Urothelium cell line (cell line): Measurements from ENCODE around the gene PISD.

Source experiments
- DNase-seq: peaks from one replicate; pipeline ENCODE4 v3.0.0; 2011; ENCODE audit warnings: low spot score, mixed read lengths
- FAIRE-seq: peaks from 2 replicates; lab custom pipeline; 2011; peaks lifted over from hg19 to GRCh38; lab: Jason Lieb, UNC

Gene PISD

GRCh38 chr22:31578171-31578570, 83.8 kb downstream of the PISD start:
- FAIRE-seq (no peak), DNase-seq (no peak)

GRCh38 chr22:31577711-31578110, 84.3 kb downstream of the PISD start:
- no peak for FAIRE-seq
- no peak for DNase-seq

GRCh38 chr22:31575190-31575589, 86.8 kb downstream of the PISD start:
- no peak for FAIRE-seq

GRCh38 chr22:31574055-31574670, 87.9 kb downstream of the PISD start:
- FAIRE-seq (no peak), DNase-seq (no peak)

More at GRCh38 chr22:31575190-31575589, 86.8 kb downstream of the PISD start:
- no peak for DNase-seq

- FAIRE-seq (no peak), DNase-seq (no peak)
These were observed 89.1 kb downstream of the PISD start for GRCh38 chr22:31572939-31573338.

GRCh38 chr22:31569126-31569525, 92.9 kb downstream of the PISD start:
- DNase-seq (no peak), FAIRE-seq (no peak)
